Measurements from ENCODE around the gene SUOX.
A peak's percentile ranks its signal among the peaks of the same experiment; 100 is the strongest.

SUOX gene

GRCh38 chr12:56020423-56021184 lies 23.5 kb downstream of the SUOX start, which contains the start of gene IKZF4:
IKZF4 (plus strand) TSS chr12:56021043; CDS start chr12:56021494, 451 bp downstream.
- no peak within 1 kb of the TSS for H3K4me3 ChIP-seq (ENCODE audit: low read length)
- no peak for DNase-seq (ENCODE audit: low read depth)
- TF ChIP-seq CTCF (IDR thresholded peaks at IDR 0.05; ENCODE audit: insufficient read depth, low read depth, low read length, missing control alignments) = no peak

GRCh38 chr12:56021889-56022497 lies 24.9 kb downstream of the SUOX start:
- no peak overlapping the region for H3K4me3 ChIP-seq (ENCODE audit: low read length)
- no peak for DNase-seq (ENCODE audit: low read depth)
- no peak for TF ChIP-seq CTCF (IDR thresholded peaks at IDR 0.05; ENCODE audit: insufficient read depth, low read depth, low read length, missing control alignments)

DNA sequence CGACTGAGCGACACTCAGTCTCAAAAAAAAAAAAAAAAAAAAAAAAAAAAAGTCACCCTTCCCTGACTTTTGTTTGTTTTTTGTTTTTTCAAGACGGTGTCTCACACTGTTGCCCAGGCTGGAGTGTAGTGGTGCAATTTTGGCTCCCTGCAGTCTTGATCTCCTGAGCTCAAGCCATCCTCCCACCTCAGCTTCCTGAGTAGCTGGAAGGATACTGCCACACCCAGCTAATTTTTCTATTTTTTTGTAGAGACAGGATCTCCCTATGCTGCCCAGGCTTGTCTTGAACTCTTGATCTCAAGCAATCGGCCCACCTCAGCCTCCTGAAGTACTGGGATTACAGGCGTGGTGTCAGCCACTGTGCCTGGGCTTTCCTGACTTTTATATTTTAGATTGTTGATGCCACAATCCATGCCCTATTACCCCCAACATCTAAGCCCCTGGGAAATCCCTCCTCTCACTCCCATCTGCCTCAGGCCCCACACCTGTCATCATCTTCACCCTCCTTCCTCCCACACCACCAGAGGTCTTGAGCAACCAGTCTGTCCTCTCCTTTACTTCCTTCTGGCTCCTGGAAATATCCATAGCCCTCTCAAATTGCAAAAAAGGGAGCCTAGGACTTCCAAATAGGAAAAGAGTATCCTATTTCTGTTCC lies 31.6 kb downstream of the SUOX start:
- H3K4me3 ChIP-seq (ENCODE audit: low read length) = no peak overlapping the region
- peak; percentile 61 for DNase-seq (ENCODE audit: low read depth)
- no peak for TF ChIP-seq CTCF (IDR thresholded peaks at IDR 0.05; ENCODE audit: insufficient read depth, low read depth, low read length, missing control alignments)

DNA sequence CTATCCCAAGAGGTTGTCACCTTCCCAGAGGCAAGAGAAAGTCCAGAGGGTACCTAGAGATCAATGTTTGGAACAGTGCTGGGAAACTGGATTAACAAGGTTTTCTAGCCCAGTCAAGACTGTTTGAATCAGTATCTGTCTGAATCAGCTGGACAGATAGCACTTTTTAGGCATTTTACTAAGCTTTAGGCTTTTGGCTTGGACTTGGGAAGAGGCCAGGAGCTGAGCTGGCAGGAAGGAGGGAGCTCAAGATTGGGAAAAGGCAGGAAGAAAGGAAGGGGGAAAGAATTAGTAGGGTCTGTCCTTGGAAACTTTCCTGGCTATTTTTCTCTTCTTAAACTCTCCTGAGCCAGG lies 32.1 kb downstream of the SUOX start:
- H3K4me3 ChIP-seq (ENCODE audit: low read length) = no peak overlapping the region

GRCh38 chr12:56029666-56030293 lies 32.7 kb downstream of the SUOX start:
- peak; percentile 78 for TF ChIP-seq CTCF (IDR thresholded peaks at IDR 0.05; ENCODE audit: insufficient read depth, low read depth, low read length, missing control alignments)
- H3K4me3 ChIP-seq (ENCODE audit: low read length) = no peak overlapping the region
- peak; percentile 66 for DNase-seq (ENCODE audit: low read depth)

More for the DNA sequence above, 32.1 kb downstream of the SUOX start:
- peak; percentile 60 for DNase-seq (ENCODE audit: low read depth)
- no peak for TF ChIP-seq CTCF (IDR thresholded peaks at IDR 0.05; ENCODE audit: insufficient read depth, low read depth, low read length, missing control alignments)

DNA sequence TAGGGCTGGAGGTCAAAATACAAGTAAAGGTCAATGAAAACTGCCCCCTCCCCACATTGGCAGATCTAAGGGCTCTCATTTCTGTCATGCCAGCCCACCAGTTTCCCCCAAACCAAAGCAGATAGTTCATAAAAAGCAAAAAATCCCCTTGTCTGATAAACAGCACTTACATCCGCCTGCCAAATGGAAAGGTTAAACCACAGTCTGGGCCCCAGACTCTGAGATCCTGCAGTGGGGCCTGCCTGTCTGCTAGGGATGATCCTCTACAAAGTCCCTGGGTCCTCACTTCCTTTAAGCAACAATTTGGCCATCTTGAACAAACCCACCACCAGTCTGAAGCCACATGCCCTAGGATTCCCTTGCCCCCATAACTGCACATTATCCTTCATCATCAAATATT lies 34.9 kb downstream of the SUOX start:
- no peak for TF ChIP-seq CTCF (IDR thresholded peaks at IDR 0.05; ENCODE audit: insufficient read depth, low read depth, low read length, missing control alignments)
- DNase-seq (ENCODE audit: low read depth) = no peak
- no peak overlapping the region for H3K4me3 ChIP-seq (ENCODE audit: low read length)

Data from epithelial cell of esophagus (primary cell).